GM10248 (cell line): ENCODE measurements around the gene SLC6A18.

Experiments
- CTCF ChIA-PET: fragments of 300-600 bp; sonication (Branson Sonifier 250); formaldehyde crosslinking; extraction: SDS; loops from one replicate; lab custom pipeline; 2021; ENCODE audit warnings: antibody characterized with exemption; lab: Yijun Ruan, JAX
- POLR2A ChIA-PET: fragments of 350-650 bp; sonication (Branson Sonifier 250); formaldehyde crosslinking; extraction: SDS; loops from one replicate; lab custom pipeline; 2020; ENCODE audit warnings: antibody characterized with exemption; lab: Yijun Ruan, JAX
- DNase-seq: peaks from one replicate; pipeline ENCODE4 v3.0.0; 2012; ENCODE audit errors: extremely low spot score
- TF ChIP-seq, protein P1 (sequence below): IDR thresholded peaks from 2 replicates; pipeline ENCODE4 v1.5.1; 2012; ENCODE audit warnings: mild to moderate bottlenecking, low read depth; ENCODE audit errors: extremely low read depth, missing control alignments, control extremely low read depth

The SLC6A18 gene

DNA sequence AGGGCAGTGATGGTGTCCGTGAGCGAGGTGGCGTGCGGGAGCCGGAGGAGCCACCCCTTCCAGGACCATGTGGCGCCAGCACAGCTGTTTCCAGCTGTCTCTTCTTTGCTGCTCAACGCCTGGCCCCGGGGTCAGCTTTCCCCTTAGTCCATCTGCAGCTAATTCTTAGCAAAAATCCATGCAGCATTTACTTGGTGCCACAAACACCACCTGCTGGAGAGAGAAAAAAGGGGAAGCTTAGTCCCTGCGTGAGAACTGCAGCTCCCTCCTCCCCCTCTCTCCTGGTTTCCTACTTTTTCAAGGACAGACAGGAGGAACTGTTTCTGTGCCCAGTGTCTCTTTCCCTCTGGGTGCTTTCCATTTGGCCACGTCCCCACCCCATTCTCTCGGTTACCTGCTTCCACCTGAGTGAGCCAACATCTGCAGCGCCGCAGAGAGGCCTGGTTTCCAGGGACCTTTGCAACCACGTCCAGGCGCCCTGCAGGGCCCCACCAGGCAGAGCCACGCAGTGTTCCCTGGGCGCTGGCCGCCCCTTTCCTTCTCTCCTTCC is 20.4 kb upstream of the SLC6A18 start:
- POLR2A ChIA-PET = no interaction called here
- CTCF ChIA-PET = no interaction called here
- TF ChIP-seq, protein P1, sequence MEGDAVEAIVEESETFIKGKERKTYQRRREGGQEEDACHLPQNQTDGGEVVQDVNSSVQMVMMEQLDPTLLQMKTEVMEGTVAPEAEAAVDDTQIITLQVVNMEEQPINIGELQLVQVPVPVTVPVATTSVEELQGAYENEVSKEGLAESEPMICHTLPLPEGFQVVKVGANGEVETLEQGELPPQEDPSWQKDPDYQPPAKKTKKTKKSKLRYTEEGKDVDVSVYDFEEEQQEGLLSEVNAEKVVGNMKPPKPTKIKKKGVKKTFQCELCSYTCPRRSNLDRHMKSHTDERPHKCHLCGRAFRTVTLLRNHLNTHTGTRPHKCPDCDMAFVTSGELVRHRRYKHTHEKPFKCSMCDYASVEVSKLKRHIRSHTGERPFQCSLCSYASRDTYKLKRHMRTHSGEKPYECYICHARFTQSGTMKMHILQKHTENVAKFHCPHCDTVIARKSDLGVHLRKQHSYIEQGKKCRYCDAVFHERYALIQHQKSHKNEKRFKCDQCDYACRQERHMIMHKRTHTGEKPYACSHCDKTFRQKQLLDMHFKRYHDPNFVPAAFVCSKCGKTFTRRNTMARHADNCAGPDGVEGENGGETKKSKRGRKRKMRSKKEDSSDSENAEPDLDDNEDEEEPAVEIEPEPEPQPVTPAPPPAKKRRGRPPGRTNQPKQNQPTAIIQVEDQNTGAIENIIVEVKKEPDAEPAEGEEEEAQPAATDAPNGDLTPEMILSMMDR = no peak
- no peak for DNase-seq

DNA sequence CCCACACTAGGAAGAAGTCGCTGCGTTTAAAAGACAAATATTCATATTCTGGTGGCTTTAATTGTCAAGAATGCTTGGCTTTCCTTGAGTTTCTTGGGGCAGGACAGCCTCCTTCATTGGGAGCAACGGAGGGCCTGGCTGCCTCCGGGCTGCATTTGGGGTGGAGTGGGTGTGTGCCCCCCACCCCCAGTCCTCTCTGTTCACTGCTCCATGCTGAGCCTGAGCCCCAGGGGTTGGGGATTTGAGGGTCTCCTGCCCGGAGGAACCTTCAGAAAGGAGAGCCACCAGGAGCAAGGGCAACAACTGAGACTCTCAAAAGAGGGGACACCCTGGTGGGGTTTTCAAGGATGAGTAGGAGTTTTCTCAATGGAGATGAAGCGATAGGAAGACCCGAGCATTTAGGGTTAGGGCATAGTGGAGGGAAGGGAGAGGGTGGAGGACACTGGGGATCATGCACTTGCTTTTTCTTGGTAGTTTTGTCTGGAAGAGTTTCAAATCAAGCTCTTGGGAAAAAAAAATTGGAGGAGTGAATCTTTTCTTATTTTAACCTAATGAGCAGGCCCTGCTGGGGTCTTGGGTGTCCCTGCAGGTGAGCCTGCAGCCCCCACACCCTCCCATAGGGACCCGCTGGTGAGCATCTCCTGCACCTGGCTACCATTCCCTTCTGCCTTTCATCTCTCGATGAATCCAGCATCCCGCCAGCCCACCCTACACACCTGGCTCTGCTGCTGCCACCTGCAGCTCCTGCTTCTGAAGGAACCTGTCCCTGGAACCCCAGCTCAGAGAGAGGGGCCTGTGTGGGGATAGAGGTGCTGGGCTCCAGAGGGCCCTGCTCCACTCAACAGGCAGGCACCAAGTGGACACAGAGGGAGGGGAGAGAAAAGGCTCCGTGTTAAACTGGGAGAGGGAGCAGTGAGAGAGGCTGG is 19.7 kb upstream of the SLC6A18 start:
- TF ChIP-seq, protein P1 = no peak
- POLR2A ChIA-PET = no interaction called here
- CTCF ChIA-PET = no interaction called here
- no peak for DNase-seq

DNA sequence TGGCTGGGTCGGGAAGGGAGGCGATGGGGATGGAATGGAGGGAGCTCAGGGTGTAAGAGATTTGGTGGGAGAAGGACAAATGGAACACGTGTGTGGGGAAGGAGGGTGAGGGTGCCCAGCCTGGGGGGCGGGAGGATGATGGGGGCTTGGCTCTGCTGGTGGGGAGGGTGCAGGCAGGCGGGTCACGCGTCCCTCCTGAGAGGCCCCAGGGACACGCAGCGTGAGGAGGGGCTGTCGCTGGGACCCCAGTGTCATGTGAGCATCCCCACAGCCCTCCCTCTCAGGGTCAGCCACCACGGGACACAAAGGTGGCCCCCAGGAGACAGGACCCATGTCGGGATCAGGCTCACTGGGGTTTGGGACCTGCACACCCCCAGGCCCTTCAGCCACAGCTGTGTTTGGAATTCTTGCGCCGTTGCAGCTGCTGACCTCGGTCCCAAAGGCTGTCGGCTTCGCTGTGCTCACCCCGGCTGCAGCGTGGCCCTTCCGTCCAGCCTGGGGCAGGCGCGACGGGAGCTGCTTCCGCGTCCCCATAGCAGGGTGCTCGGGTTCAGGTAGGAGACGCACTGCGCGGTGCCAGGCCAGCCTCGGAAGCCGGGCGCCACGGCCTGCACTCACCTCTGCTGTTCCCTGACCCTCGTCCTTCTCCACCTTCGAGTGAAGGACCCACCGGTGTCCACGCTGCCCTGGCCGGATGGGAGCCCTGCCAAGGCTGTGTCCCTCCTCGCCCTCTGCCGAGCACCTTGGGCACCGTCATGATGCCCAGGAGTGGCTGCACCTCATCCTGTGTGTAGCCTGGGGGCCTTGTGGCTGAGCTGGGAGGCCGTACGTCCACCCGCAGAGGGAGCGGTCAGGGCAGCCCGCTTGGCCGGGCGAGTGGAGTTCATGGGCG is 18.4 kb upstream of the SLC6A18 start:
- no peak for DNase-seq
- TF ChIP-seq, protein P1 = no peak
- POLR2A ChIA-PET = no interaction called here
- CTCF ChIA-PET = interaction anchor here (1.5 kb wide), 1 partner anchor 438 kb away, joined by 4 read pairs; no protein-coding TSS in a partner anchor

DNA sequence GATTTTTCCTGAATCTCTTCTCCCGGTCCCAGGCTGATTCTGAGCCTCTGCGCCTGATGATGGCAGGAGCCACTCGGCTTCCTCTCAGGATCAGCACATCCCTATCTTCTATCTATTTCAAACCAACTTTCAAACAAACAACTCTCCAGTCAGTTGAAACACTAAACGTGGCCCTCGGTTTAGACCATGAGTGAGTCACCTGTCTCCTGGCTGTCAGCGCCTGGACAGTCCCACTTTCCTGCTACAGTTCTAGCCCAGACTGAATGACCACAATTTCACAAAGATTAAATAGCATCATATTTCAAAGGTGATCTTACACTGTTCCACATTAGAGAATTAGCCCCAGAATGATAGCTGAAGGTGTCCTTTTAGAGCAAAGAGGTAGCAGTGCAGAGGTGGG is 17.6 kb upstream of the SLC6A18 start:
- POLR2A ChIA-PET = no interaction called here
- TF ChIP-seq, protein P1 = no peak
- DNase-seq = no peak

DNA sequence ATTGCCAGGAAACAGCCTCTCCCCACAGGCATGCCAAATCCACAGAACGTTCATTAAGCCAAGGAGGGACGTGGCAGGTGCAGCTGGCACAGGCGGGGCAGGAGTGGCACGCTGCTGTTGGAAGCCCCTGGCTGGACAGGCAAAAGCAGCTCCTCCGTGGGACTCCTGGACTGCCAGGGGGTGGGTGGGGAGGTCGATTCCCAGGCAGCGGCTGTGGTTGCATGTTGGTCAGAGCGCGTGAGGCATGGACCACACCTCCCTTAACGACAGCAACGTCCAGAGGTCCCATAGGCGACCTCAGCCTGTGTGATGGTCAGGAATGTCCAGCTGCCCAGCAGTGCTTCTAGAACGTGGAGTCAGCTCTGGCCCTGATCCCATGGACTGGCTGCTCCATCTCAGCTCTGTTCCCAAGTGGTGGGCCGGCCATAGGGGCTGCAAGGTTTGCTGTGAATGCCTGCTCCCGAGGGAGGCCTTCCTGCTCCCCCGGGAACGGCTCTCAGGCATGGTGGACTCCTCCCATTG is 16.9 kb upstream of the SLC6A18 start:
- TF ChIP-seq, protein P1 = no peak
- ChIA-PET CTCF (interaction anchor here (1.3 to 1.5 kb wide), 2 partner anchors 437 kb away, joined by 3 to 4 read pairs; no protein-coding TSS in a partner anchor), POLR2A (no interaction called here)
- no peak for DNase-seq

More for the DNA sequence above, 17.6 kb upstream of the SLC6A18 start:
- CTCF ChIA-PET = interaction anchor here (1.5 kb wide), 1 partner anchor 437 kb away, joined by 4 read pairs; no protein-coding TSS in a partner anchor
